ENCODE measurements around the gene CSNK1E.

Gene CSNK1E

GRCh38 chr22:38292694-38293093 lies 24.5 kb downstream of the CSNK1E start:
- no peak for DNase-seq (ENCODE audit: low spot score)
- TF ChIP-seq CTCF (IDR thresholded peaks at IDR 0.05; ENCODE audit: extremely low read depth, missing control alignments): no peak

GRCh38 chr22:38291201-38291777 lies 25.9 kb downstream of the CSNK1E start:
- no peak for TF ChIP-seq CTCF (IDR thresholded peaks at IDR 0.05; ENCODE audit: extremely low read depth, missing control alignments)
- DNase-seq (ENCODE audit: low spot score): no peak

GRCh38 chr22:38290347-38290746 lies 26.9 kb downstream of the CSNK1E start:
- no peak for TF ChIP-seq CTCF (IDR thresholded peaks at IDR 0.05; ENCODE audit: extremely low read depth, missing control alignments)
- DNase-seq (ENCODE audit: low spot score): no peak

- no peak for TF ChIP-seq CTCF (IDR thresholded peaks at IDR 0.05; ENCODE audit: extremely low read depth, missing control alignments)
- no peak for DNase-seq (ENCODE audit: low spot score)
Measured at GRCh38 chr22:38289583-38290082, 27.6 kb downstream of the CSNK1E start.

- TF ChIP-seq CTCF (IDR thresholded peaks at IDR 0.05; ENCODE audit: extremely low read depth, missing control alignments): no peak
Measured at GRCh38 chr22:38286915-38287669, 30.1 kb downstream of the CSNK1E start.

GRCh38 chr22:38285018-38285417 lies 32.2 kb downstream of the CSNK1E start:
- DNase-seq (ENCODE audit: low spot score): no peak
- no peak for TF ChIP-seq CTCF (IDR thresholded peaks at IDR 0.05; ENCODE audit: extremely low read depth, missing control alignments)

More at GRCh38 chr22:38286915-38287669, 30.1 kb downstream of the CSNK1E start:
- no peak for DNase-seq (ENCODE audit: low spot score)

- no peak for DNase-seq (ENCODE audit: low spot score)
- TF ChIP-seq CTCF (IDR thresholded peaks at IDR 0.05; ENCODE audit: extremely low read depth, missing control alignments): no peak
Measured at GRCh38 chr22:38284042-38284402, 33.2 kb downstream of the CSNK1E start.

Data from GM20000 (cell line).